GM18909 (cell line): ENCODE results near the gene SHC1.

ENCODE experiments used
- ATAC-seq: cut with Tn5 transposase; IDR thresholded peaks from one replicate; pipeline ENCODE4 v1.9.1; 2021; ENCODE audit warnings: mild to moderate bottlenecking; ENCODE audit not compliant: unreplicated experiment, poor library complexity

SHC1 gene

GRCh38 chr1:154974808-154975408 lies 4.4 kb upstream of the SHC1 start:
- ATAC-seq = peak; percentile 49

GRCh38 chr1:154974102-154974807 lies 3.7 kb upstream of the SHC1 start, which contains the start of gene CKS1B:
CKS1B (plus strand) TSS chr1:154974681; CDS start chr1:154974746, 65 bp downstream.
- peak; percentile 77 for ATAC-seq

DNA sequence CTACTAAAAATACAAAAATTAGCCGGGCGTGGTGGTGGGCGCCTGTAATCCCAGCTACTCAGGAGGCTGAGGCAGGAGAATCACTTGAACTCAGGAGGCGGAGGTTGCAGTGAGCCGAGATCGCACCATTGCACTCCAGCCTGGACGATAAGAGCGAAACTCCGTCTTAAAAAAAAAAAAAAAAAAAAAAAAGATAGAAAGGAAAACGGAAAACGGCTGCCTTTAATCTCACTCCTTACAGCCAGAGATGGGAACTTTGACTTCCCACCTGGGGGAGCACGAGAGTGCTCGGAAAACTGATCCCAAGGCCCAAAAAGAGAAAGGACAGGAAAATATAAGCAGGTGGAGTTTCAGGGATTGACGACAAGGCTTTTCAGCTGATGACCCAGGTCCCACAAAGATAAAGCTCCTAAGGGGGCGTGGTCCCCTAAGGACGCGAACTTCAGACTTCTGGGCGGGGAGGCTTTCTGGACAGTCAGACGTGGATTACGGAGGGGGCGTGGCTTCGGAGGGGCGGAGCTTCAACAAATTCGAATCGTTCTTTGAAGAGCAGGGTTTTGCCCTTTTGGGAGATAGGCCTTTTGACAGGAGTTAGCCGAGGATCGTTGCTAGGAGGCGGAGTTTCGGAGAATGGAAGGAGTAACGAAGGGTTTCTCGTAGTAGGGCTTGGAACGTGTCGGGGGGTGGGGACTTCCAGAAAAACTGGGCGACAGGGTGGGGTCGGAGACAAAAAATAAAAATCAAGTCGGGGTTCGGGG lies 3.0 kb upstream of the SHC1 start:
- peak; percentile 25 for ATAC-seq

DNA sequence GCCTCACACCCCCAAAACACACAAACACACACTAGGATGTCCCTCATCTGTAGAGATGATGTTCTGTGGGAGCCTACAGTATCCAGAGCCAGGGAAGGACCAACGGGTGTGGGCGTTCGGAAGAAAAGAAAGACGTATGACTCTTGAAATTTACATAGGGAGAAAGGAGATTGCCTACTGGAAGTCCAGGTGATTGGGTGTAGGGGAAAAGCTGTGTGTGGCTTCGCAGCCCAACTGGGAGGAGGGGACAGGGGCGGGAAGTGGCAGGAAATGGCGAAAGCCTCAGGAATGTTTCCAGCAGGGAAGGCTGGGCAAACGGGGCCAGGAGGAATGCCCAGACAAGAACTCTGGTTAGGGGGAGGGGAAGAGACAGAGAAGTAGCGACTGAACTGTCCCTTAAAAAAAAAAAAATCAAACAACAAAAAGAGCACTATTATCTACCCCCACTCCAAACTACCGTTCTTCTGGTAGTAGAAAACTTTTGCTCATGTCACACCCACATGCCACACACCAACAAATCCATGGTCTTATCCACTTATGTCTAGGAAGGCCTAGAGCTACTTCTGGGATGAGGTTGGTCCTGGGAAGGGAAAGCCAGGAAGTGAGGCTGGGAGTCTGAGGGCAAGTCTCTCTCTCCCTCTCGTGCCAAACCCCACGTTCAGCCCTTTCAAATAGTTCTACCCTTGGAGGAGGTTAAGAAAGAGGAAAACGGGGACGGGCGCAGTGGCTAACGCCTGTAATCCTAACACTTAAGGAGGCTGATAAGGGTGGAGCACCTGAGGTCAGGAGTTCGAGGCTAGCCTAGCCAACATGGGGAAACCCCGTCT lies 2.2 kb upstream of the SHC1 start:
- no peak for ATAC-seq

DNA sequence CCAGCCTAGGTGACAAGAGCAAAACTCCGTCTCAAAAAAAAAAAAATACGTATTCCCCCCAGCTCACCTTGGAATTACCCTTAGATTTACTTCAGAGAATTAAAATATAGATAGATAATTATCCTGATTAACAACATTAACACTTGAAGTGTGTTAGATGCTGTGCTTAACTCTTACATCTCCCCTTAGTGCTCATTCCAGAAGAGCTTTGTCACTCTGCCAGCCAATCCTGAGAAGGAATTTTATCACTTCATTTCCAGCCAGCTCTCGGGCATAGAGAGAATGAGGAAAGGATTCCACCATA lies 1.6 kb upstream of the SHC1 start:
- no peak for ATAC-seq

DNA sequence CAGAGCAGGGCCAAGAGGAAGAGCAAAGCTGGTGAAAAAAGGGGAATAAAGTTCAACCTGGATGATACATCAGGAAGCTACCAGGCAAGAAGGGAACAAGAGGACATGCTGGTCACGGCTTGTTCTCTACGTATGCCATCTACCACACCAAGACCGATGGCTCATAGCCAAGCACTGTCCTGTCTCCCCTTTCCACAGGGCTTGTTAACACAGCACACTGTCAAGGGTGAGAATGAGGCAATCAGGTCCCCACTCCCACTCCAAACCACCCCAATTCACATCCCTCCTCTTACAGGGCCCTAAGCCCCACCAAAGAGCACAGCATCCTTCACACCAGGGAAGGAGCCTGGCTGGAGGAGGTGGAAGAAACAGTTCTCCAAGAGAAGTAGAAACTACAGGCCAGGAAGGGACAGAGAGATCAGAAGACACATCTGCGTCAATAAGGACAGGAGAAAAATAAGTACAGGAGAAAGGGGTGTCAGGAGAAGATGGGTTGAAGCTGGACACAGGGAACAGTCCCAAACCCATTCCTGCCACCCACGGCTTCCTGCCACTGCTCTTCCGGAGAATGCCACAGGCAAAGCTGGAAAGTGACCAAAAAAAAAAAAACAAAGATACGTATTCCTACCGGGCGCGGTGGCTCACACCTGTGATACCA lies 923 bp upstream of the SHC1 start:
- no peak for ATAC-seq

DNA sequence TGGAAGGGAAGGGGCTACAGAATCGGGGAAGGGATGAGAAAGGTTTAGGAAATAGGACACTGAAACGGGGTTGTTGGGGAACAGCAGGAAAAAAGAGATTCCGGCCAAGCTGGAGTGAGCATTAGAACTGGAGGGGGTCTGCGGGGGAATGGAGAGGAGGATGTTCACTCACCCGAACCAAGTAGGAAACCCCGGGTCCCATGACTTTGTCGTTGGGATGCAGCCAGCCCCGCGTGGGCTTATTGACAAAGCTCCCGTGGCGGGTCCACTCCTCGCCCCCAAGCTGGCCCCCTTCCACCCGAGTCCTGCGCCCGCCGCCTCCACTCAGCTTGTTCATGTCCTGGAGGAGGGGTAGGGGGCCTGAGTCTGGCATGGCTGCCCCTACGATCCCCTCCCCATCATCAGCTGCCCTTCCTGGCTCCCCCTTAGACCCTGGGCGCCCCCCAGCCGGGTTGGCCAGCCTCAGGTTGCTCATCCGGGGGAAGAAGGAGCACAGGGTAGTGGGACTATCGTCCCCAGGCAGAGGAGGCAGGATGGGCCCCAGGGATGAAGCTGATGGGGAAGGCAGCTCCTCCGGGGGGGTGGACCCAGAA lies 591 bp downstream of the SHC1 start:
- no peak for ATAC-seq

DNA sequence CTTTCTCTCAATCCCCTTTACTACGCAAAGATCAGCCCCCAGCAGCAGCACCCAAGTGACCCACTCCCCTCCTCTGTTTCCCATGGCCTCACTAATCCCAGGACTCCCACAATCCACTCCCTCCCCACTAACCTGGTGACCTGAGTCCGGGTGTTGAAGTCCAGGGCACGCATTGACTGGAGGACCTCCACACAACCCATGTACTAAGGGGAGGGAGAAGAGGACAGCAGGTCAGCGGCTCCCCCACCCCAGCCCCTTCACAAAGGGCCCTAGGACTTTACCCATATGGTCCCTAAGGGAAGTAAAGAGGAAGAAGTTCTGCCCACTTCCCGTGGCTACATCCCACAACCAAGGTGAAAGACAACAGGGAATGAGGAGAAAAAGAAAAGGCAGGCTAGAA lies 1.3 kb downstream of the SHC1 start:
- ATAC-seq = no peak

GRCh38 chr1:154968731-154969130 lies 1.8 kb downstream of the SHC1 start:
- no peak for ATAC-seq

DNA sequence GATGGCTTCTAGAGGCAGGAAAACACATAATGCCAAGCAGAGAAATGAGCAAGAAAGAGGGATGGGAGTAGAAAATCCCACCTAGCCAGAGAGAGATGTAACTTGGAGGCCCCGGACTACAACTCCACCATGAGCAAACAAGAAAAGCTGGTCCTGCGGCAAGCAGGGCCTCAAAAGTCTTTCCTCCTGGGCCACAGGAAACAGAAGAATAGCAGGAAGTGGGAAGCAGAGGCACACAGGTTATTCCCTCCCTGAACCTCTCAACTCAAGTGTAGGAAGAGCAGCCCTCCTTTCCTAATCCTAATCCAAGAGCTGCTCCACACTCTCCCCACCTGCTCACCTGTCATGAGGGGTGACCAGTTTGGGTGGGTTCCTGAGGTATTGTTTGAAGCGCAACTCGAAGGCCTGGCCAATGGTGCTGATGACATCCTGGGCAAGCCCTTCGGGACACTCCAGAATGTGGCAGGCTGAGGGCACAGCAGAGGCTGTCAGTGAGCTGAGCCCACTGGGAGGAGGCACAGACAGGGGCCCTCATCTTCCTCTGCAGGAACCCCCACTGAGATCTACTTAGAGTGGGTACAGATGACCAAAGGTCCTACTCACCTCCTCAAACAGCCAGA lies 3.1 kb downstream of the SHC1 start:
- no peak for ATAC-seq

- ATAC-seq = no peak
Observed at GRCh38 chr1:154966111-154966510, 4.4 kb downstream of the SHC1 start.

GRCh38 chr1:154964359-154964758 lies 6.2 kb downstream of the SHC1 start:
- ATAC-seq = no peak

DNA sequence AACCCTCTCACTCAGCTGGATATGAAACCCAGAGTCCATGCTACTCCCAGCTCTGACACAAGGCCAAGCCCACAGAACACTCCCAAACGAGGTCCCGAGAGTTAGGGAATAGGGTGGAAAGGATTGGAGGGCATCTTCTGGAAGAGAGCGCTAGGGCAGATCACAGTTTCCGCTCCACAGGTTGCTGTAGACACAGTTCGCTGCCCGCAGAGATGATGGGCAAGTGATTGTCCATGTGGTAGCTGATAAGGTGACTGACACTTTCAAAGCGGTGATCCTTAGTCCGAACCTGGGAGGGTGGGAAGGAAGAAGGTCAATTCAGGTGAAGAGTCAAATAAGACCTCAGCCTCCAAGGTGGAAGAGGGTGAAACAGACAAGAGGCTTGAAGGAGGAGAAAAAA lies 6.9 kb downstream of the SHC1 start:
- ATAC-seq = no peak

DNA sequence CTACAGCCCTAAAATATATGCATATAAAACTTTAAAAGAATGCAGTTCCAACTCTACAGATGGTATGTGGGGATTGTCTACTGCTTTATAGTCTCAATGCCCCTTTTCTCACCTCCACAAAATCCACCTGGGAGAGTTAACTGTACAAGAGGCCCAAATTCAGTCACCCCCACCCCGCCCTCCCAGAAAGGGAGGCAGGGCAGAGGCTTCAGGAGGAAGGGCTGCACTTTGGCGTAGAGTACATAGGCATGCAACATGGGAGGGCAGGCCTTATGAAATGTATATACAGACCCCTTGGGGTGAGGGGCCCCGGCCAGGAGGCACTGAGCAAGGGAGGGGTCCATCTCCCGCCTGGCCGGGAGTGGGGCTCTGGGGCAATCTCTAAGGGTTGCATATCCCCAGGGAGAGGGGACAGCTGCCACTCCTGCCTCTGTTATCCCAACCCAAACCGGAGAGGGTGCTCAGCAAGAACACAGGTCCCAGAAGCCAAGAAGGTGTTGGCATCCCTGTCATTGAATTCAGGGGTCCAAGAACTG lies 7.7 kb downstream of the SHC1 start:
- ATAC-seq = no peak

DNA sequence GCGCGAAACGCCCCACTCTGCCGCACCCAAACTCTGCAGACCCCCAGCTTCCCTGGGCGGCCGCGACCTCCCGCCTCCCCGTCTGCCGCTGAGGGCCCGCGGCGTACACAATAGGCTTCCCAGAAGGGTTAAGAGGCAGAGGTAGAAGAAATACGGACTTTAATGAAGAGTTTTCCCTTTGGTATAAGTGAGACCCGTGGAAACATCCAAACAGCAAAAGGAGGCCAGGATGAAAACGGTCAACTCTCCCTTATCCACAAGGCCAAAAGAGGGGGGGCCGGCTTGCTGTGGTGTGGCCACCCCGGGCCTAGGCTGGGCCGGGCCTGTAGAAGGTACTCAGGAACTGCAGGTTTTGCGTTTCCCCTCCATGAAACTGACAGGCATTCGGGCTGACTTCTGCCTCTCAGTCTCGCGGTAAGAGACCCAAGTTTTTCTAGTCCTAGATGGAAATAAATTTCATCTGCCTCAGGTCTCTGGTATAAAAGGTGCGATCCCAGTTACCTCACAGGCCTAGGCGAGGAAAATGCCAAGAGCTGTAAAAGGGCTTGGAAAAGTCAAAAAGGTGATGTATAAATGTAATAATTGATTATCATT lies 8.3 kb downstream of the SHC1 start:
- peak; percentile 19 for ATAC-seq

GRCh38 chr1:154961207-154962155 lies 9.1 kb downstream of the SHC1 start, which contains the start of gene PYGO2:
PYGO2 (minus strand) TSS chr1:154961782; CDS start chr1:154961576, 206 bp downstream.
- peak; percentile 76 for ATAC-seq

GRCh38 chr1:154960446-154961136 lies 10.0 kb downstream of the SHC1 start:
- no peak for ATAC-seq
